H9 (cell line): Measurements from ENCODE around the gene GPHN. TPM values are rescaled to one million over a fixed set of nuclear protein-coding genes. Genes with fewer than 3 reads are reported as not detected.

ENCODE experiments used
- DNase-seq: peaks from one replicate; pipeline ENCODE4 v3.0.0-alpha.2; 2017
- H2AFZ ChIP-seq: one replicate; pipeline ENCODE4 v1.6.1; 2013; ENCODE audit warnings: mild to moderate bottlenecking, low read length, control low read depth, moderate library complexity
- H2AK5ac ChIP-seq: 2 replicates; pipeline ENCODE4 v1.6.1; 2013; ENCODE audit warnings: low read length, control low read depth, mixed read lengths; ENCODE audit not compliant: insufficient read length
- H2BK120ac ChIP-seq: one replicate; pipeline ENCODE4 v1.6.1; 2013; ENCODE audit warnings: low read depth, mild to moderate bottlenecking, low read length, control low read depth, inconsistent platforms; ENCODE audit not compliant: poor library complexity, severe bottlenecking
- H2BK12ac ChIP-seq: 2 replicates; pipeline ENCODE4 v1.6.1; 2013; ENCODE audit warnings: low read length, control low read depth, mixed read lengths, low read depth; ENCODE audit not compliant: insufficient read length
- H2BK15ac ChIP-seq: 2 replicates; pipeline ENCODE4 v1.6.1; 2013; ENCODE audit warnings: low read depth, low read length, control low read depth
- H2BK20ac ChIP-seq: one replicate; pipeline ENCODE4 v1.6.1; 2013; ENCODE audit warnings: low read depth, mild to moderate bottlenecking, low read length, control low read depth, inconsistent platforms; ENCODE audit not compliant: poor library complexity, severe bottlenecking
- H2BK5ac ChIP-seq: 2 replicates; pipeline ENCODE4 v1.6.1; 2013; ENCODE audit warnings: low read length, control low read depth, mixed read lengths; ENCODE audit not compliant: insufficient read length
- H3K14ac ChIP-seq: 2 replicates; pipeline ENCODE4 v1.6.1; 2013; ENCODE audit warnings: low read length, control low read depth; ENCODE audit not compliant: insufficient read depth
- H3K18ac ChIP-seq: 2 replicates; pipeline ENCODE4 v1.6.1; 2013; ENCODE audit warnings: low read depth, mild to moderate bottlenecking, mixed read lengths, low read length, control low read depth; ENCODE audit not compliant: insufficient read length
- H3K23ac ChIP-seq: 2 replicates; pipeline ENCODE4 v1.6.1; 2013; ENCODE audit warnings: low read length, control low read depth, mixed read lengths, low read depth; ENCODE audit not compliant: insufficient read length
- H3K23me2 ChIP-seq: 2 replicates; pipeline ENCODE4 v1.6.1; 2013; ENCODE audit warnings: low read depth, mild to moderate bottlenecking, mixed read lengths, low read length, control low read depth; ENCODE audit not compliant: insufficient read length, poor library complexity, severe bottlenecking
- H3K27ac ChIP-seq: 2 replicates; pipeline ENCODE4 v1.5.1; 2013; ENCODE audit warnings: low read length, control low read depth, mixed read lengths, low read depth; ENCODE audit not compliant: insufficient read length
- H3K27me3 ChIP-seq: 2 replicates; pipeline ENCODE4 v1.6.1; 2013; ENCODE audit warnings: low read length, control low read depth, inconsistent platforms; ENCODE audit not compliant: insufficient read depth
- H3K4ac ChIP-seq: 2 replicates; pipeline ENCODE4 v1.6.1; 2013; ENCODE audit warnings: low read depth, mild to moderate bottlenecking, control low read depth, inconsistent platforms, low read length, moderate library complexity
- H3K4me1 ChIP-seq: 2 replicates; pipeline ENCODE4 v1.6.1; 2013; ENCODE audit warnings: low read length, control low read depth, inconsistent platforms; ENCODE audit not compliant: insufficient read depth
- H3K4me2 ChIP-seq: 2 replicates; pipeline ENCODE4 v1.6.1; 2013; ENCODE audit warnings: low read length, control low read depth, mixed read lengths; ENCODE audit not compliant: insufficient read length, insufficient read depth
- H3K56ac ChIP-seq: 2 replicates; pipeline ENCODE4 v1.6.1; 2013; ENCODE audit warnings: low read depth, mild to moderate bottlenecking, mixed read lengths, low read length, control low read depth; ENCODE audit not compliant: insufficient read length
- H3K79me1 ChIP-seq: 2 replicates; pipeline ENCODE4 v1.6.1; 2013; ENCODE audit warnings: low read depth, mild to moderate bottlenecking, moderate library complexity, low read length, control low read depth, inconsistent platforms; ENCODE audit not compliant: insufficient read depth, poor library complexity, severe bottlenecking
- H3K79me2 ChIP-seq: 2 replicates; pipeline ENCODE4 v1.6.1; 2013; ENCODE audit warnings: low read length, control low read depth, inconsistent platforms; ENCODE audit not compliant: insufficient read depth
- H3K9ac ChIP-seq: 2 replicates; pipeline ENCODE4 v1.6.1; 2013; ENCODE audit warnings: low read length, control low read depth, mixed read lengths; ENCODE audit not compliant: insufficient read length; ENCODE audit errors: extremely low read depth
- H3K9me3 ChIP-seq: one replicate; pipeline ENCODE4 v1.6.1; 2013; ENCODE audit warnings: low read depth, low read length, inconsistent platforms; ENCODE audit not compliant: control insufficient read depth
- H3T11ph ChIP-seq: one replicate; pipeline ENCODE4 v1.6.1; 2013; ENCODE audit warnings: mild to moderate bottlenecking, low read length, control low read depth, inconsistent platforms
- H4K20me1 ChIP-seq: one replicate; pipeline ENCODE4 v1.6.1; 2013; ENCODE audit not compliant: control insufficient read depth, insufficient read length, insufficient read depth
- H4K5ac ChIP-seq: 2 replicates; pipeline ENCODE4 v1.6.1; 2013; ENCODE audit warnings: low read depth, mild to moderate bottlenecking, mixed read lengths, low read length, control low read depth; ENCODE audit not compliant: insufficient read length
- H4K8ac ChIP-seq: replicated peaks from 2 replicates; pipeline ENCODE4 v1.6.1; 2013; ENCODE audit warnings: low read length, control low read depth, mixed read lengths, low read depth; ENCODE audit not compliant: insufficient read length
- H4K91ac ChIP-seq: 2 replicates; pipeline ENCODE4 v1.6.1; 2013; ENCODE audit warnings: low read depth, mild to moderate bottlenecking, moderate library complexity, mixed read lengths, low read length, control low read depth; ENCODE audit not compliant: insufficient read length
- H3K27ac Mint-ChIP-seq, 3 experiments: 2 replicates in 2 of 3; 3 replicates in 1 of 3; pipeline ENCODE4 v1.8.0; 2020 to 2021; ENCODE audit warnings: mixed read lengths in 3 of 3, mild to moderate bottlenecking in 1 of 3, moderate library complexity in 1 of 3
- H3K27me3 Mint-ChIP-seq: 2 replicates; pipeline ENCODE4 v1.8.0; 2021; ENCODE audit warnings: low read depth, mild to moderate bottlenecking, moderate library complexity, mixed read lengths
- H3K36me3 Mint-ChIP-seq, 3 experiments: 2 replicates in 2 of 3; 3 replicates in 1 of 3; pipeline ENCODE4 v1.8.0; 2020 to 2021; ENCODE audit warnings: low read depth in 3 of 3, mixed read lengths in 3 of 3; ENCODE audit not compliant: insufficient read depth in 1 of 3
- H3K4me1 Mint-ChIP-seq, 2 experiments: 2 replicates each; pipeline ENCODE4 v1.8.0; 2020; ENCODE audit warnings: mixed read lengths in 2 of 2
- H3K4me3 Mint-ChIP-seq, 2 experiments: 2 replicates in 1 of 2; 3 replicates in 1 of 2; pipeline ENCODE4 v1.8.0; 2020 to 2021; ENCODE audit warnings: mild to moderate bottlenecking in 2 of 2, mixed read lengths in 2 of 2, moderate library complexity in 1 of 2
- H3K9me3 Mint-ChIP-seq, 2 experiments: 2 replicates in 1 of 2; 3 replicates in 1 of 2; pipeline ENCODE4 v1.8.0; 2020; ENCODE audit warnings: mild to moderate bottlenecking in 2 of 2, mixed read lengths in 2 of 2, moderate library complexity in 1 of 2
- WGBS: extraction: QIAGEN DNeasy Blood & Tissue Kit; methylation state at CpG from one replicate; pipeline ENCODE4 v1.1.7; 2013; ENCODE audit warnings: missing lambda C conversion rate, low lambda C conversion rate, mixed read lengths; ENCODE audit not compliant: insufficient read length; ENCODE audit errors: extremely low coverage; 5-methylcytosine and 5-hydroxymethylcytosine counted together
- total RNA-seq: library from RNA; stranded (reverse); gene quantifications from 2 replicates; pipeline ENCODE4 v1.2.1, GENCODE V29; 2021
- TF ChIP-seq, protein P1 (sequence below): fragments of 200-600 bp; sonication (generic); conservative IDR thresholded peaks from 3 replicates; pipeline ENCODE4 v1.8.0; 2021; ENCODE audit warnings: antibody characterized with exemption, mild to moderate bottlenecking

The GPHN gene
- total RNA-seq, 1 experiment from 2014 or later, result 16.1 TPM

DNA sequence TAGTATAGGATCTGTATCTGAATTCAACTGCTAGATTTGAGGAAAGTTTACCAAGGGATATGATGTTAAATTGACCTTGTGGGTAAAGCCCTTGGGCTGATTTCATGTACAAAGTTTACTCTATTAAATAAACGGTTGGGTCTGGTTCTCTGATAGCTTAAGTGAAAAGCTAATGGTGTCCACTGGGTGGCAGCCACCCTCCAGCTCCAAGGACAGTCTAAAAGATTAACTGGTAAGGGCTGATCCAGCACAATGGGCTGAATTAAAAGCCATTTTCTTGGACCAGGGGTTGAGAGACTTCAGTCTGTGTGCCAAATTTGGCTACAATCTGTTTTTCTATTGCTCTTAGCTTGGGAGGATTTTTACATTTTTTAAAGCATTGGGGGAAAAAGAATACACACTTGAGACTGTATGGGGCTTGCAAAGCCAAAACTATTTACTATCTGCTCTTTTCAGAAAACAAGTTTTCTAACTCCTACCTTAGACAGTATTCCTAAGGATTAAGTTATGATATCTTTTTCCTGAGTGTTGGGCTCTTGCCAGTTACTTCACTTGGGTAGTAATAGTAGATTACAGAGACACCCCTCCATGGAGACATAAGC, 116.5 kb downstream of the GPHN start:
- Histone ChIP-seq H3K4ac (no peak overlapping the region), H3K14ac (no peak overlapping the region), H3T11ph (no peak overlapping the region), H2BK15ac (no peak overlapping the region), H2BK20ac (no peak overlapping the region), H3K23me2 (no peaks in the 10 kb centered on the region), H4K5ac (no peak overlapping the region), H2AFZ (no peak overlapping the region), H4K20me1 (no peaks in the 10 kb centered on the region), H2AK5ac (no peak overlapping the region), H3K4me1 (no peaks in the 10 kb centered on the region), H3K23ac (no peak overlapping the region), H3K27me3 (no peaks in the 10 kb centered on the region), H4K8ac (no peak overlapping the region), H3K79me1 (peaks cover 3% of the 10 kb centered on the region), H2BK5ac (no peak overlapping the region), H3K79me2 (peaks cover 3% of the 10 kb centered on the region; the same call in 1 of the 2 replicates), H4K91ac (no peak overlapping the region), H3K18ac (no peak overlapping the region), H3K27ac (no peak overlapping the region), H3K9me3 (no peaks in the 10 kb centered on the region), H3K9ac (no peak overlapping the region), H3K4me2 (no peak overlapping the region), H2BK120ac (no peak overlapping the region), H3K56ac (no peak overlapping the region), H2BK12ac (no peak overlapping the region)
- TF ChIP-seq, protein P1, sequence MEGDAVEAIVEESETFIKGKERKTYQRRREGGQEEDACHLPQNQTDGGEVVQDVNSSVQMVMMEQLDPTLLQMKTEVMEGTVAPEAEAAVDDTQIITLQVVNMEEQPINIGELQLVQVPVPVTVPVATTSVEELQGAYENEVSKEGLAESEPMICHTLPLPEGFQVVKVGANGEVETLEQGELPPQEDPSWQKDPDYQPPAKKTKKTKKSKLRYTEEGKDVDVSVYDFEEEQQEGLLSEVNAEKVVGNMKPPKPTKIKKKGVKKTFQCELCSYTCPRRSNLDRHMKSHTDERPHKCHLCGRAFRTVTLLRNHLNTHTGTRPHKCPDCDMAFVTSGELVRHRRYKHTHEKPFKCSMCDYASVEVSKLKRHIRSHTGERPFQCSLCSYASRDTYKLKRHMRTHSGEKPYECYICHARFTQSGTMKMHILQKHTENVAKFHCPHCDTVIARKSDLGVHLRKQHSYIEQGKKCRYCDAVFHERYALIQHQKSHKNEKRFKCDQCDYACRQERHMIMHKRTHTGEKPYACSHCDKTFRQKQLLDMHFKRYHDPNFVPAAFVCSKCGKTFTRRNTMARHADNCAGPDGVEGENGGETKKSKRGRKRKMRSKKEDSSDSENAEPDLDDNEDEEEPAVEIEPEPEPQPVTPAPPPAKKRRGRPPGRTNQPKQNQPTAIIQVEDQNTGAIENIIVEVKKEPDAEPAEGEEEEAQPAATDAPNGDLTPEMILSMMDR, result peak; percentile 77
- peaks cover 9 to 22% of the 10 kb centered on the region in 2 experiments for H3K9me3 Mint-ChIP-seq
- DNase-seq, result peak; percentile 55
- H3K27me3 Mint-ChIP-seq, result no peaks in the 10 kb centered on the region; the same call in 1 of the 2 replicates
- no peak overlapping the region; a peak in 1 of 7 replicates for H3K27ac Mint-ChIP-seq
- 0 out of 4 replicates have a peak, but pooled peaks cover 0 to 2% of the 10 kb centered on the region in 2 experiments for H3K4me1 Mint-ChIP-seq
- peaks cover 0 to 23% (median 20%) of the 10 kb centered on the region in 3 experiments; a peak in 6 of 7 replicates for H3K36me3 Mint-ChIP-seq
- WGBS, result no CpG with 5 or more reads among the region's 1 CpG
- no peak overlapping the region for H3K4me3 Mint-ChIP-seq
